LoVo (cell line): ENCODE results near the gene ITGAV.

Experiments
- DNase-seq: peaks from one replicate; pipeline ENCODE4 v3.0.0-alpha.2; 2016; ENCODE audit warnings: low spot score

ITGAV gene

GRCh38 chr2:186575302-186575701 is 14.6 kb upstream of the ITGAV start:
- peak; percentile 82 for DNase-seq

- DNase-seq: no peak
These were observed 14.0 kb upstream of the ITGAV start for GRCh38 chr2:186575856-186576255.

- no peak for DNase-seq
These were observed 13.2 kb upstream of the ITGAV start for GRCh38 chr2:186576614-186577013.

- DNase-seq: no peak
These were observed 7.2 kb upstream of the ITGAV start for GRCh38 chr2:186582698-186583097.

GRCh38 chr2:186584053-186584452 is 5.8 kb upstream of the ITGAV start:
- no peak for DNase-seq

- no peak for DNase-seq
These were observed 1.4 kb upstream of the ITGAV start for GRCh38 chr2:186588421-186588820.

GRCh38 chr2:186588940-186589611 is 780 bp upstream of the ITGAV start:
- DNase-seq: no peak

GRCh38 chr2:186590350-186590758 is 498 bp downstream of the ITGAV start:
- no peak for DNase-seq

- DNase-seq: peak; percentile 18
These were observed 1.1 kb downstream of the ITGAV start for GRCh38 chr2:186590759-186591505.

- no peak for DNase-seq
These were observed 1.6 kb downstream of the ITGAV start for GRCh38 chr2:186591506-186591890.

GRCh38 chr2:186592137-186592875 is 2.5 kb downstream of the ITGAV start:
- DNase-seq: no peak

- no peak for DNase-seq
These were observed 3.7 kb downstream of the ITGAV start for GRCh38 chr2:186593523-186593922.

GRCh38 chr2:186594001-186594722 is 4.3 kb downstream of the ITGAV start:
- no peak for DNase-seq

- DNase-seq: no peak
These were observed 5.4 kb downstream of the ITGAV start for GRCh38 chr2:186595219-186595618.

GRCh38 chr2:186599186-186599778 is 9.4 kb downstream of the ITGAV start:
- DNase-seq: no peak

GRCh38 chr2:186603286-186603685 is 13.4 kb downstream of the ITGAV start:
- no peak for DNase-seq

GRCh38 chr2:186605041-186605440 is 15.2 kb downstream of the ITGAV start:
- DNase-seq: no peak

GRCh38 chr2:186607660-186608324 is 17.9 kb downstream of the ITGAV start:
- no peak for DNase-seq

- no peak for DNase-seq
These were observed 20.9 kb downstream of the ITGAV start for GRCh38 chr2:186610785-186611184.

- no peak for DNase-seq
These were observed 21.7 kb downstream of the ITGAV start for GRCh38 chr2:186611526-186611925.

GRCh38 chr2:186612026-186612425 is 22.2 kb downstream of the ITGAV start:
- DNase-seq: no peak
